Subcutaneous abdominal adipose tissue (tissue), 5 donors: Measurements from ENCODE around the gene RAB3B.
"Not testable (repeated sequence)": the region's sequence is repeated elsewhere in the genome, so short reads cannot be mapped to it uniquely, and the experiment has no call there.

ENCODE experiments used
- H3K27ac ChIP-seq: one replicate; pipeline ENCODE4 v1.7.0; 2013; ENCODE audit warnings: low read depth, mild to moderate bottlenecking, inconsistent platforms, low read length, moderate library complexity
- H3K27me3 ChIP-seq, 5 donors: one replicate each; pipeline ENCODE4 v1.7.0; 2013; ENCODE audit warnings: low read length in 5 of 5, inconsistent platforms in 1 of 5; ENCODE audit not compliant: control insufficient read depth in 5 of 5, insufficient read depth in 4 of 5
- H3K36me3 ChIP-seq, 5 donors: one replicate each; pipeline ENCODE4 v1.7.0; 2013; ENCODE audit warnings: low read length in 5 of 5; ENCODE audit not compliant: control insufficient read depth in 5 of 5, insufficient read depth in 5 of 5
- H3K4me1 ChIP-seq, 5 donors: one replicate each; pipeline ENCODE4 v1.7.0; 2013; ENCODE audit warnings: low read length in 5 of 5, mild to moderate bottlenecking in 3 of 5, moderate library complexity in 1 of 5; ENCODE audit not compliant: control insufficient read depth in 5 of 5, insufficient read depth in 5 of 5
- H3K4me3 ChIP-seq, 5 donors: one replicate each; pipeline ENCODE4 v1.7.0; 2013; ENCODE audit warnings: low read length in 5 of 5, low read depth in 1 of 5
- H3K9ac ChIP-seq, 5 donors: one replicate each; pipeline ENCODE4 v1.7.0; 2013; ENCODE audit warnings: low read length in 5 of 5, mild to moderate bottlenecking in 4 of 5, moderate library complexity in 3 of 5
- H3K9me3 ChIP-seq, 5 donors: one replicate each; pipeline ENCODE4 v1.7.0; 2013; ENCODE audit warnings: low read length in 5 of 5; ENCODE audit not compliant: control insufficient read depth in 5 of 5
- donor health status: healthy.
- donor health status: healthy.
- donor health status: healthy.
- donor health status: healthy.
- donor health status: healthy.

The RAB3B gene

DNA sequence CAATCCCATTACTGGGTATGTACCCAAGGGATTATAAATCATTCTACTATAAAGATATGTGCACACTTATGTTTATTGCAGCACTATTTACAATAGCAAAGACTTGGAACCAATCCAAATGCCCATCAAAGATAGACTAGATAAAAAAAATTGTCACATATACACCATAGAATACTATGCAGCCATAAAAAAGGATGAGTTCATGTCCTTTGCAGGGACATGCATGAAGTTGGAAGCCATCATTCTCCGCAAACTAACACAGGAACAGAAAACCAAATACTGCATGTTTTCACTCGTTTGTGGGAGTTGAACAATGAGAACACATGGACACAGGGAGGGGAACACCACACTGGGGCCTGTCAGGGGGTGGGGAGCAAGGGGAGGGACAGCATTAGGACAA is 95.8 kb downstream of the RAB3B start:
- peaks cover 0 to 31% (median 17%) of the 10 kb centered on the region in 5 donors for H3K27me3 ChIP-seq
- not testable (repeated sequence) for H3K36me3 ChIP-seq, H3K9ac ChIP-seq, H3K4me1 ChIP-seq, H3K4me3 ChIP-seq, H3K27ac ChIP-seq, H3K9me3 ChIP-seq

DNA sequence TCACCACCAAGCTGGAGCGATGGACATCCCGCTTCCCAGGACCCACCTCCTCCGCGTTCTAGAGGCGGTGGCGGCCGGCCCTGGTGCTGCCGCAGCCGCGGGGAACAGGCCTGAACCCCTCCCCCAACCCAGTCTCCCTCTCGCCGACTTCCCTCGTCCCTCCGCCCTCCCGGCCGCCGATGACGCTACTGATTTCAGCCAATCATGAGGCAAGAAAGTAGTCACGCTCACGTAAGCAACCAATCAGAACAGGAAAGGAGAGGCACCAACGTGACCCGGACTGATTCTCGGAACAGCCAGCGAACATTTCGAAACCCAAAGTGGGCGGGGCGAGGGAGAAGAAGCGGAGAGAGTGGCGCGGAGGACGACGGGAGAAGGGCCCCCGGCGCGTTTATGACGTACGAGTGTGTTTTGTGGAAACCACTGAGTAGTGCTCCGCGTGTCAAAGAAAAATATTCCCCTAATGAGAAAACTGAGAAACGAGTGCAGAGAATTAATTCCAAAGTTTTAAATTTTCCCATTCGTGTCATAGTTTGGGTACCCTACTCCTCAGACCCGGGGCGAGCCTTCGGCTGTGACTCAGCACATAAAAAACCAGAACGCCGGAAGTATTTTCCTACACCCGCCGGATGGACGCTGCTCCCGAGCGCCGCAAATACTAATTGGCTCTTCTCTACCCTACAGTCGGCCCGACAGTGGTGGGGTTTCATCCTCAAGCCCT is 111.7 kb downstream of the RAB3B start, which contains the start of gene NRDC:
Gene NRDC (minus strand): TSS at position 112 of the 721 bp plus-strand sequence. CDS start 112 bp downstream, outside the sequence.
- Histone ChIP-seq H3K4me1 (peaks cover 0 to 42% (median 37%) of the 10 kb centered on the region in 5 donors), H3K9ac (peak within 1 kb of the TSS; percentile 92 to 100 (median 99)), H3K27me3 (peaks cover 0 to 8% (median 3%) of the 10 kb centered on the region in 5 donors), H3K9me3 (no peaks in the 10 kb centered on the region), H3K36me3 (peaks cover 0 to 2% (median 0%) of the 10 kb centered on the region in 5 donors), H3K4me3 (peak within 1 kb of the TSS; percentile 90 to 100 (median 99)), H3K27ac (peak within 1 kb of the TSS; percentile 98)

DNA sequence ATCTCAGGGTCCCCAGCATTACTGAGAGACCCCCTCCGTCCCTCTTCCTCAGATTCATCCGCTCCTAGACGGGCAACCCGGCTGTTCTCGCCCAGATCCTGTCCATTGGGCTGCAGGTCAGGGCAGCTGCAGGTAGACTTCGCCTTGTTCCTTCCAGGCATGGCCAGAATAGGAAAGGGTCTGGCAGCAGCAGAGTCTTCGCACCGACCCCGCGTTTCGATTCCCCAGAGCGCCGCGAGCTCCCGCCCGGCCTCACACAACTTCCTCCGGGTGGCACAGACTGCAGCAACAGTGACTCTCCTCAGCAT is 112.2 kb downstream of the RAB3B start:
- Histone ChIP-seq H3K27ac (peak overlapping the region; percentile 98), H3K27me3 (peaks cover 0 to 8% (median 3%) of the 10 kb centered on the region in 5 donors), H3K4me3 (peak overlapping the region; percentile 90 to 100 (median 99)), H3K4me1 (peaks cover 0 to 42% (median 37%) of the 10 kb centered on the region in 5 donors), H3K9me3 (no peaks in the 10 kb centered on the region), H3K9ac (peak overlapping the region; percentile 92 to 100 (median 99)), H3K36me3 (peaks cover 0 to 2% (median 0%) of the 10 kb centered on the region in 5 donors)

DNA sequence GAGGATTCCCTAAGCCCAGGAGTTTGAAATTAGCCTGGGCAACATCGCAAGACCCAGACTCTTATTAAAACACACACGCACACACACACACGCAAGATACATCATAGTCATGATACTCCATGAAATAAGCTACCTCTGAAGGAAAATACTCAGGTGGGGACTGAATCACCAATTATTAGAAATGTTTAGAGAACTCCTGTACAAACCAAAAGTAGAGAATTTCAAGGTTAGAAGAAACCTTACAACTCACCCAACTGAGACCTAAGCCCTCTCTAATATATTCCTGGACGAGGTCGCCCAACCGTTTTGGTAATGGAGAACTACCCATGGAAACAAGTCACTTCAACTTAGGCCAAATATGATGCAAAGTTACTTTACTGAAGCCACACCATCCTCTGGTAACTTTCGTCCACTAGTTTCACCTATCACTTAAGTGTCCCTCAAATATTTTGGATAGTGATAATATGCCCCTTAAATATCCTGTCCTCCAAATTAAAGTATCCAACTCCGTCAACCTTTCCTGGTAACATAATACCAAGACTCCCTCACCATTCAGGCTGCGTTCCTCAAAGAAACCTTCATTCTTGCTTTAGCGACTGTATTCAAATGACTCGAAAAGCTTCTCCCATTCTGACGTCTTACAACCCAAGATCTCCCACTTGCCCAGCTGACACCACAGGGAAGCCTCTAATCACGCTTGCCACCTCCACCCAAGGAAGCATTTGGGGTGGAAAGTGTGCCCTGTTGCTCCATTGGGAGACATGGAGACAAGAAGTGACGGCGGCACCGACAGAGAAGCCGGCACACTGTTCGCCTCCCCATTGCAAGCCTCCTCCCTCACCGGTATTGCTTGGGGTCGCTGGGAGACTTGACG is 112.8 kb downstream of the RAB3B start:
- peaks cover 0 to 42% (median 37%) of the 10 kb centered on the region in 5 donors for H3K4me1 ChIP-seq
- peaks cover 0 to 5% (median 0%) of the 10 kb centered on the region in 5 donors for H3K36me3 ChIP-seq
- H3K9ac ChIP-seq = peak overlapping the region; percentile 92 to 100 (median 99)

DNA sequence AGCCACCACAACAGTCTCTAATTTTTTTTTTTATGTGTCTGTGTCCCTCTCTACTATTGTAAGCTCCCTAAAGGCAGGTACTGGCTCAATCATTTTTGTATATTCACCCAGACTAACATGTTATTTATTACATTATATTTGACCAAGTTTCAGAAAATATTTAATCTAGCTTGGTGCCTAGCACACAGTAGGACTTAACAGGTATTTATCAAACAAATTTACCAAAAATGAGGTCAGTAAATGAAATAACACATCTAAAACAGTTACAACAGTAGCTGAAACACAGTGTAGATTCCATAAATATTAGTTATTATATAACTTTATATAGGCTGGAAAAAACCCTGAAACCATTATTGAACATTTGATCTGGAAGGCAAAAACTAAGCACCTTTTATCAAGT is 114.7 kb downstream of the RAB3B start:
- Histone ChIP-seq H3K9me3 (no peaks in the 10 kb centered on the region), H3K4me3 (peak overlapping the region in 1 of 5 donors; percentile 2), H3K9ac (no peak overlapping the region), H3K27me3 (peaks cover 0 to 2% (median 0%) of the 10 kb centered on the region in 5 donors), H3K27ac (no peak overlapping the region), H3K4me1 (peaks cover 0 to 46% (median 37%) of the 10 kb centered on the region in 5 donors), H3K36me3 (peaks cover 0 to 5% (median 0%) of the 10 kb centered on the region in 5 donors)

More for the DNA sequence above, 112.8 kb downstream of the RAB3B start:
- Histone ChIP-seq H3K4me3 (peak overlapping the region; percentile 90 to 100 (median 99)), H3K27ac (peak overlapping the region; percentile 98), H3K27me3 (peaks cover 0 to 7% (median 3%) of the 10 kb centered on the region in 5 donors), H3K9me3 (no peaks in the 10 kb centered on the region)

DNA sequence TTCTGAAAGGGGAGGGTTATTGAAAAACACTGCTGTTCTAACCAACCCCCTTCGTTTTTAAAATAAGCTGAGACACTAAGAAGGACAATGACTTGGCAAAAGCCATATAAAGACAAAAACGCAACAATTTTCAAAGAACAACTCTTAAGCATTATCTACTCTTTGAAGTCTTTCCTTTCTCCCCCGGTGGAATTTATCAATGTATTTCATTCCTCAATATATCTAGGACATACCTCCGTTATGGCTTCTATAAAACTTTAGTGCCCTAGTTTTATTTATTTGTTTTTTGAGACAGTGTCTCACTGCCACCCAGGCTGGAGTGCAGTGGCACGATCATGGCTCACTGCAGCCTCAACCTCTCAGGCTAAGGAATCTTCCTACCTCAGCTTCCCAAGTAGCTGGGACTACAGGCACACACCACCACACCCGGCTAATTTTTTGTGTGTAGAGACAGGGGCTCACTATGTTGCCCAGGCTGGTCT is 115.2 kb downstream of the RAB3B start:
- no peak overlapping the region for H3K9ac ChIP-seq
- peaks cover 0 to 46% (median 37%) of the 10 kb centered on the region in 5 donors for H3K4me1 ChIP-seq
- H3K9me3 ChIP-seq = no peaks in the 10 kb centered on the region
- H3K4me3 ChIP-seq = peak overlapping the region in 1 of 5 donors; percentile 2
- H3K27me3 ChIP-seq = no peaks in the 10 kb centered on the region
- H3K36me3 ChIP-seq = peaks cover 0 to 5% (median 0%) of the 10 kb centered on the region in 5 donors
- H3K27ac ChIP-seq = no peak overlapping the region

DNA sequence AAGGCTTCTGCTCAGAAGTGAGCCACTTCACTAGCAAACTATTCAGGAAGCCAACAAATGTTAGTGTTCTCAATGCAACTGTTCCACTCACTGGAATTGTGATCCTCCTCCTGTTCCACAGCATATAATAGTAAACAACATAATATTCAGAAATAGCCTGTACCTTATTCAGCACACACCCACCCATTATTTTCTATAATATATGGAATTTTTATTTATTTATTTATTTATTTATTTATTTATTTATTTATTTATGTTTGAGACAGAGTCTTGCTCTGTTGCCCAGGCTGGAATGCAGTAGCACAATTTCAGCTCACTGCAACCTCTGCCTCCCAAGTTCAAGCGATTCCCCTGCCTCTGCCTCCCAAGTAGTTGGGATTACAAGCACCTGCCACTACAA is 117.2 kb downstream of the RAB3B start:
- not testable (repeated sequence) for H3K27ac ChIP-seq, H3K27me3 ChIP-seq, H3K4me3 ChIP-seq, H3K9me3 ChIP-seq, H3K9ac ChIP-seq, H3K36me3 ChIP-seq
- peaks cover 0 to 40% (median 32%) of the 10 kb centered on the region in 5 donors for H3K4me1 ChIP-seq

DNA sequence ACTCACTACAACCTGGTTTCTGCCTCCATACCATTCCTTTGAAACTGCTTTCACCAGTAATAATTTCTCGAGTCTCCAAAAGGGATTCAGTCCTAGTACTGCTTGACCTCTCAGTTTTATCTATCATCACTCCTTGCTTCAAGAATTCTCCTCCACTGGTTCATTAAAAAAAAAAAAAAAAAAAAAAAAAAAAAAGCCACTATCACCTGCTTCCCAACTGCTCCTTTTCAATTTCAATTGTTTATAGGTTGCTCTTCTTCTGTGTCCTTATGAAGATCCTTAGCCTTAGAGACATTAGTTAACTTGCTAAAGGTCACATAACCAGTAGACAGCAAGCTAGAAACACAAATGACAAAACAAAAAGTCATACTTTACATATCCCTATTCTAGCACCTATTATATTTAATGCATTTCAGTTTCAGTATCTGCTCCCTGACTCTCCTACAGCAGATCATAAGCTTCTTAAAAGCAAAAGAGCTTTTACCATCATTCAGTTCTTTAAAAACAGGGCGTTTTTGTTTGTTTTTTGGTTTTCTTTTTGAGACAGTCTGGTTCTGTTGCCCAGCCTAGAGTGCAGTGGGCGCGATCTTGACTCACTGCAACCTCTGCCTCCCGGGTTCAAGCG is 119.0 kb downstream of the RAB3B start:
- peaks cover 0 to 26% (median 14%) of the 10 kb centered on the region in 5 donors for H3K4me1 ChIP-seq
- H3K9me3 ChIP-seq = no peaks in the 10 kb centered on the region
- H3K9ac ChIP-seq = no peak overlapping the region
- H3K4me3 ChIP-seq = no peak overlapping the region
- H3K27ac ChIP-seq = no peak overlapping the region
- H3K27me3 ChIP-seq = no peaks in the 10 kb centered on the region
- peaks cover 0 to 5% (median 3%) of the 10 kb centered on the region in 5 donors for H3K36me3 ChIP-seq

DNA sequence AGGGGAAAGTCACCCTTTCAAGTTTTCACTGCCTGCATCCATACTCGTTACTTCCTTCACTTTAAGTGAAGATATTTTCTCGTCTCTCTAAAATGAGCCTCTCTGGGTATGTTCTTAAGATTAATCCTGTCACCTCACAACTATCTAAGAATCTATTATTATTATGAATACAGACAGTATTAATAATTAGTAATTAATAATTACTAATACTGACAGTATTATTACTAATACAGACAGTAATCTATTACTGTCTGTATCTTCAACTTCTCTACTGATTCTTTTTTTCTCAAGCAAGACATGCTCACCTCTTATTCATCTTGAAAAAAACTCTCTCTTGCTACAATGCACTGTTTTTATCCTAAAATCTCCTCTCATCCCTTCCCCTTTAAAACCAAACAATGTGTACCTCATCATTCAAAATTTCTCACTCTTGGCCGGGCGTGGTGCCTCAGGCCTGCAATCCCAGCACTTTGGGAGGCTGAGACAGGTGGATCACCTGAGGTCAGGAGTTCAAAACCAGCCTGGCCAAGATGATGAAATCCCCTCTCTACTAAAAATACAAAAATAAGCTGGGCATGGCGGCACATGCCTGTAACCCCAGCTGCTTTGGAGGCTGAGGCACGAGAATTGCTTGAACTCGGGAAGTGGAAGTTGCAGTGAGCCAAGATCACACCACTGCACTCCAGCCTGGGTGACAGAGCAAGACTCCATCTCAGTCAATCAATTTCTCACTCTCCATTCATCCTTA is 119.7 kb downstream of the RAB3B start:
- H3K27ac ChIP-seq = no peak overlapping the region
- H3K27me3 ChIP-seq = no peaks in the 10 kb centered on the region
- H3K4me3 ChIP-seq = no peak overlapping the region
- H3K4me1 ChIP-seq = peaks cover 0 to 24% (median 8%) of the 10 kb centered on the region in 5 donors
- peaks cover 0 to 5% (median 3%) of the 10 kb centered on the region in 5 donors for H3K36me3 ChIP-seq
- no peaks in the 10 kb centered on the region for H3K9me3 ChIP-seq
- H3K9ac ChIP-seq = no peak overlapping the region
